Measurements from ENCODE around the gene VMP1. TPM values are rescaled to one million over a fixed set of nuclear protein-coding genes. Genes with fewer than 3 reads are reported as not detected.
"Not testable (repeated sequence)": the region's sequence is repeated elsewhere in the genome, so short reads cannot be mapped to it uniquely, and the experiment has no call there.

VMP1 gene
- total RNA-seq, 1 donor from 2014 or later: 169 TPM

GRCh38 chr17:59757470-59757869 is 50.0 kb downstream of the VMP1 start:
- no peaks in the 10 kb centered on the region for H3K9me3 ChIP-seq
- no peak for DNase-seq
- no peak for TF ChIP-seq CTCF (IDR thresholded peaks at IDR 0.05)
- H3K27me3 ChIP-seq: no peaks in the 10 kb centered on the region
- H3K4me3 ChIP-seq: no peak overlapping the region
- peaks cover 15% of the 10 kb centered on the region for H3K4me1 ChIP-seq
- H3K36me3 ChIP-seq: no peaks in the 10 kb centered on the region
- H3K27ac ChIP-seq: no peak overlapping the region
- ATAC-seq: no peak
- intact Hi-C loops (cut with DNase I): no loop called here

GRCh38 chr17:59757881-59758385 is 50.5 kb downstream of the VMP1 start:
- no peak overlapping the region for H3K4me3 ChIP-seq
- ATAC-seq (no peak), DNase-seq (no peak)
- TF ChIP-seq CTCF (IDR thresholded peaks at IDR 0.05): no peak
- no peak overlapping the region for H3K27ac ChIP-seq
- H3K4me1 ChIP-seq: peaks cover 18% of the 10 kb centered on the region
- H3K9me3 ChIP-seq: no peaks in the 10 kb centered on the region
- intact Hi-C loops (cut with DNase I): no loop called here
- H3K27me3 ChIP-seq: no peaks in the 10 kb centered on the region
- H3K36me3 ChIP-seq: no peaks in the 10 kb centered on the region

GRCh38 chr17:59758998-59759651 is 51.7 kb downstream of the VMP1 start:
- H3K27me3 ChIP-seq; ATAC-seq; H3K4me3 ChIP-seq; H3K36me3 ChIP-seq; H3K9me3 ChIP-seq; intact Hi-C loops (cut with DNase I); DNase-seq; H3K27ac ChIP-seq: not testable (repeated sequence)
- H3K4me1 ChIP-seq: peaks cover 20% of the 10 kb centered on the region

- intact Hi-C loops (cut with DNase I): no loop called here
- no peak for DNase-seq
- Histone ChIP-seq H3K27ac (no peak overlapping the region), H3K36me3 (peaks cover 2% of the 10 kb centered on the region), H3K4me1 (peaks cover 13% of the 10 kb centered on the region), H3K27me3 (no peaks in the 10 kb centered on the region), H3K9me3 (no peaks in the 10 kb centered on the region), H3K4me3 (no peak overlapping the region)
- ATAC-seq: no peak
- TF ChIP-seq CTCF (IDR thresholded peaks at IDR 0.05): no peak
Observed at GRCh38 chr17:59760160-59760559, 52.7 kb downstream of the VMP1 start.

- H3K4me1 ChIP-seq: peaks cover 9% of the 10 kb centered on the region
- no peaks in the 10 kb centered on the region for H3K9me3 ChIP-seq
- intact Hi-C loops (cut with DNase I): no loop called here
- TF ChIP-seq CTCF (IDR thresholded peaks at IDR 0.05): no peak
- peak overlapping the region; percentile 8 for H3K27ac ChIP-seq
- DNase-seq (no peak), ATAC-seq (no peak)
- H3K36me3 ChIP-seq: peaks cover 8% of the 10 kb centered on the region
- no peaks in the 10 kb centered on the region for H3K27me3 ChIP-seq
- H3K4me3 ChIP-seq: no peak overlapping the region
Observed at GRCh38 chr17:59761385-59762048, 54.1 kb downstream of the VMP1 start.

- no peaks in the 10 kb centered on the region for H3K9me3 ChIP-seq
- peaks cover 8% of the 10 kb centered on the region for H3K36me3 ChIP-seq
- no peak for TF ChIP-seq CTCF (IDR thresholded peaks at IDR 0.05)
- H3K27me3 ChIP-seq: no peaks in the 10 kb centered on the region
- no peak for DNase-seq
- no peak overlapping the region for H3K4me3 ChIP-seq
- intact Hi-C loops (cut with DNase I): no loop called here
- no peak for ATAC-seq
- H3K27ac ChIP-seq: peak overlapping the region; percentile 8
- peaks cover 9% of the 10 kb centered on the region for H3K4me1 ChIP-seq
Observed at GRCh38 chr17:59762049-59762823, 54.8 kb downstream of the VMP1 start.
